ENCODE measurements around the gene TMEM150C.
"Not testable (repeated sequence)": the region's sequence is repeated elsewhere in the genome, so short reads cannot be mapped to it uniquely, and the experiment has no call there.

DNA sequence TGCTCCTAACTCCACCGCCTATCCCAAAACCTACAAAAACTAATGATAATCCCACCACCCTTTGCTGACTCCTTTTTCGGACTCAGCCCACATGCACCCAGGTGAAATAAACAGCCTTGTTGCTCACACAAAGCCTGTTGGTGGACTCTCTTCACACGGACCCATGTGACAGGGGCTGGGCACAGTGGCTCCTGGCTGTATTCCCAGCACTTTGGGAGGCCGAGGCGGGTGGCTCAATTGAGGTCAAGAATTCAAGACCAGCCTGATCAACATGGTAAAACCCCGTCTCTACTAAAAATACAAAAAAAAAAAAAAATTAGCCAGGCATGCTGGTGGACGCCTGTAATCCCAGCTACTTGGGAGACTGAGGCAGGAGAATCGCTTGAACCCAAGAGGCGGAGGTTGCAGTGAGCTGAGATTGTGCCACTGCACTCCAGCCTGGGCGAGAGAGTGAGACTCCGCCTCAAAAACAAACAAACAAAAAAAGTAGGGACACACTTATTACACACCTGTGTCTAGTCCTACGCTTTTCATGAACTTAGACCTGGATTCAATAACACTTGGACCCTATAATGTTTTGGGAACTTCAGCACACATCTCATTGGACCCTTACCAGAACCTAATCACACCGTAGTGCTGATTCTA is 2.6 kb downstream of the TMEM150C start:
- TF ChIP-seq EZH2 (IDR thresholded peaks at IDR 0.05; ENCODE audit: insufficient read depth, poor library complexity, severe bottlenecking); EZH2phosphoT487 (IDR thresholded peaks at IDR 0.05; ENCODE audit: insufficient read depth, low read depth): not testable (repeated sequence)
